Iris pigment epithelial cell (primary cell): ENCODE results near the gene PLCD1.
"Not testable (repeated sequence)": the region's sequence is repeated elsewhere in the genome, so short reads cannot be mapped to it uniquely, and the experiment has no call there.

Source experiments
- DNase-seq: peaks from one replicate; pipeline ENCODE4 v3.0.0-alpha.2; 2011; ENCODE audit warnings: low read depth

Gene PLCD1

DNA sequence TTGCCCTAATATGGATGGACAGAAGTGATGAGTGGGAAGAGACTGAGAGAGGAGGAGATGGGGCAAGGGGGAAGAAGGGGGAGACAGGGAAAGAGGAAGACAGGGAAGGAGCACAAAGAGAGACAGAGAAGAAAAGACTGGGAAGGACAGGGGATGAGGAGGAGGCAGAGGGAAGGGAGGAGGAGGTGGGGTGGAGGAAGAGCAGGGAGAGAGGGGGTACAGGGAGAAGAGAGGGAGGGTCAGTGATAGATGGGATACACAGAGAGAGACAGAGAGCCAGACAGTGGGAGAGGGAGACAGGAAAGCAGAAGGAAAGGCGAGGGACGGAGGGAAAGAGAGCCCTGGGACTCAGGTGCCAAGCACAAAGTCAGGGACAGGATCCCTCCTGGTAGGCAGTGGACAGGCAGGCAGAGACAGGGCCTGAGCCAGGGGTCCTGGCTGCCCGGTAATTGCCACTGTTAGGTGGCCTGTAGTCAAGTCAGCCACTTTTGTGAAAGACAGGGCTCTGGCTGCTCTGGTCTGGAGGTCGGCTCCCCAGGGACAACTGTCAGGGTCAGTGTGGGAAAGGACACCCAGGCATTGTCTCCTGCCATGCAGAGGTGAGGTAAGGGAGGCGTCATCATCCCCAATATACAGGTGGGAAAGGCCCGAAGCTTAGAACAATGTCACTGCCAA, 29.1 kb downstream of the PLCD1 start:
- DNase-seq: no peak

DNA sequence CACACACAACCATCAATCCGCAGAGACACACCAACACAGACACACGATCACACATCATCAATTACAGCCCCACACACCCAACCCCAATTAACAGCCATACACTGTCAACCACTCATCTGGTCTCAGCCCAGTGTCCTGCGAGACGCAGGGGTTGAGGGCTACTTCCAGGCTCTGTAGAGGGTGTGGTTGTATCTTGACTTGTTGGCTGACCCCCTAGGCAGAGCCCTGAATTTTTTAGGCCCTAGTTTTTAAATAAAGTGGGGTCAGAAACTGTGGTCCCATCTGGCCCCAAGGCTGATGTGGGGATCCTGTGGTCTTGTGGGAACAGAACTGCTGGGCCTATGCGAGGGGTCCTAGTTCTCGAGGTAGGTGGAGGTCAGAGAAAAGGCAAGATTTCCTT, 29.6 kb downstream of the PLCD1 start:
- DNase-seq: no peak

GRCh38 chr3:37997791-37998370, 31.6 kb downstream of the PLCD1 start:
- no peak for DNase-seq

GRCh38 chr3:37997342-37997741, 32.1 kb downstream of the PLCD1 start:
- no peak for DNase-seq

GRCh38 chr3:37996785-37997301, 32.6 kb downstream of the PLCD1 start:
- DNase-seq: peak; percentile 81

DNA sequence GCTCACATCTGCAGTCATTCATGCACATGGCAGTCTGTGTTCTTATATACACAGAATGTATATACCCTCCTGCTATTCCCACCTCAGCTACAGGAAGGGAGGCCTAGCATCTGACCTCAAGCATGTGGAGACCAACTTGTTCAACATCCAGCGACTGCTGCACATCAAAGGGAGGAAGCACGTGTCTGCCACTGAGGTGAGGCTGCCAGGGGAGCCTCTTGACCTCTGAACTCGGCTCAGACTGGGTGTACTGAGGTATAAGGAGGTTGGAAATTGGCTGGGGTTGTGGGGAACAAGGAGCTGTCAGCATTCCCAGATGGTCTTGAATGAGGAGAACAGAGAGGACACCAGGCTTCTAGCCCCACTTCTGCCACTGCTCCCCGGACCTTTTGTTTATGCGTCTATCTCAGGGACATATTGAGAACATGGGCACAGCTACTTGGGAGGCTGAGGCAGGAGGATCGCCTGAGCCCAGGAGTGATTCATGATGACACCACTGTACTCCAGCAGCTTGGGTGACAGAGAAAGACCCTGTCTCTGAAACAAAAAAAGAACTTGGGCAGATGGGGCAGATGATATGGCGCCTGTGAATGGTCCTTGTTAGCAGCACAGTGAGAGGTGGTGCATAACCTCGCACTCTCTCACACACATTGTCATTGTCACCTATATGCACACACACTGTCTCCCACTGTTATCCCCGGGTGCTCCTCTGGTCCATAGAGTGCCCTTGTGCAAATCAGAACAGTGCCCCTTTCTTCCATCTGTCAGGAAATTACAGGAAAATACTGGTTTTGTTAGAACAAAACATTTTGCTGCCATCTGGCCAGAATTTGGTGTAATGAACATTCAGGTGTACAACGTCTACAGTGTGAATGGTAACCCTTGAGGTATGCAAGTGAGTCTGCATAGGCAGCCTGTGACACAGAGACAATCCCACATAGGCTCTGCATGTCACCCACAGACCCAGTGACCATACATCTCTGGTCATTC, 33.5 kb downstream of the PLCD1 start:
- DNase-seq: no peak

DNA sequence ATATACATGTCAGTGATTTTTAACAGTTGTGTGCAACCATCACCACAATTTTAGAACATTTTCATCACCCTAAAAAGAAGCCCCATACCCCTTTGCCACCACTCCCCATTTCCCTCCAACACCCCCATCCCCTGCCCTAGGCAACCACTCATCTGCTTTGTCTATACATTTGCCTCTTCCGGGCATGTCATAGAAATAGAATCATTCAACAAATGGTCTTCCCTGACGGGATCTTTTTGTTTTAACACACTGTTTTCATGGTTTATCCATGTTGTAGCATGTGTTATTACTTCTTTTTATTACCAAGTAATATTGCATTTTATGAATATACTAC, 34.8 kb downstream of the PLCD1 start:
- DNase-seq: no peak

- peak; percentile 89 for DNase-seq
These were observed 35.4 kb downstream of the PLCD1 start for GRCh38 chr3:37993820-37994638.

DNA sequence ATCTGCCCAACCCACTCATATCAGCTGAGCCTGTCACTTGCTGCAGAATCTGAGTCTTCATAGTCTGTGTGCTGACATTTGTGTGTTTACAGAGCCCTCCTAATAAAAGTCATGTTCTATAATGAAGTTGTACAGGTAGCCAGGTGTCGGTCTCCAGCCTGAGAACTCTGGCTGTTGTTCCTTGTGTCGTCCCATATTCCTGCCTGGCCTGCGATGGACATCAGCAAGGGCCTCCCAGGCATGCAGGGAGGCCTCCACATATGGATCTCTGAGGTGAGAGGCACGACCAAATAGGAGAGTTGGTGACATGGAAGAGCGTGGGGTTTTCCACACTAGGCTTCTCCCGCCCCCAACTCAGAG, 36.0 kb downstream of the PLCD1 start:
- DNase-seq: no peak

GRCh38 chr3:37993067-37993455, 36.4 kb downstream of the PLCD1 start:
- DNase-seq: no peak

GRCh38 chr3:37992271-37993066, 37.0 kb downstream of the PLCD1 start:
- DNase-seq: no peak

DNA sequence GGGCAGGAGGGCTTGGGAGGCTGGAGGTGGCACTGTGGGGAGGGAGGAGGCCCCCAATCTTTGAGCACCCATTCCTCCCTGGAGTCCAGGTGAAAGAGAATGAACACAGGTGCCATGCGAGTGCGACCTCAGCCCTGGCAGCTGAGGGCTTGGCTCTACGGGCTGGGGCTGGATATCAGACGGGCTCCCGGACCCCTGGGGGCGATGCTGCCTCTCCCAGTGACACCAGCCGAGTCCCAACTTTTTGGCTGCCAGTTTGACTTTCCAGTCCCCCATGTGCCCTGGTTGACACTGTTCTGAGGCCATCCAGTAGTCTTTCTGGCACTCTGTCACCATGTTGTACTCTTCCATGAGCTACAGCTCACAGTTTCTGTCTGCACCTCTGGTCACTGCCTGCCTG, 37.6 kb downstream of the PLCD1 start:
- no peak for DNase-seq

DNA sequence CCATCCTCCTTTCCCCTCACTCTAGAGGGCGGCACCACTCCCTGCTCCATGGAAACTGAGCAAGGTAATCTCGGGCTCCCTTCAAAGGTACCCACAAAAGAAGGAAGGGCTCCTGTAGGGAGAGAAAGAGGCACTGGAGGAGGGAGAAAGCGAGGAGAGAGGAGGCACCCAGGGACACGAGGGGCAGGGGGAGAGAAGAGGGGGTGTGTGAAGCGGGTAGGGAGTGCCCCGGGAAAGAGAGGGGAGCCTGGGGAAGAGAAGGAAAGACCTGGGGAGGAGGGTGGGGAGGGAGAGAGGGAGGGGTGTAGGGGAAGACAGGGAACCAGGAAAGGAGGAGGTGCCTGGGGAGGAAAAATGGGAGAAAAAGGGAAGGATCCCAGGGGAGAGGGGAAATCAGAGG, 38.3 kb downstream of the PLCD1 start:
- DNase-seq: no peak

DNA sequence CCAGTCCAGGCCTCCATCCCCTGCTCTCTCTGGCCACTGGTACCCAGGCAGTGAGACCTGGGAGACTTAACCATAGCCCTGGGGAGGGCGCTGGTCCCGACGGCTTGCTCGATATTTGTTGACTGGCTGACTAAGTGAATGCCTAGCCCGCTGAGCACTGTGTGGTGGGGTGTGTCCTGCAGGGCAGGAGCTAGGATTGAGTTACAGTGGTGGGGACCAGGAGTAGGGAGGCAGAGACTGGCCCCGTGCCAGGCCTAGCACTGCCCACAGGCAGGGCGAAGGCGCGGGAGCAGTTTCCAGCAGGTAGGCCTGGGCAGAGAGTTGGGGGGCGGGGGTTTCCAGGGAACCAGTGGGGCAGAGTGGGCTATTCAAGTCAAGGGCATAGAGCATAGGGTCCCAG, 38.9 kb downstream of the PLCD1 start, which contains the start of gene VILL:
Gene VILL (plus strand): TSS at position 260 of the 400 bp plus-strand sequence. CDS start 2,887 bp downstream, outside the sequence.
- no peak for DNase-seq

DNA sequence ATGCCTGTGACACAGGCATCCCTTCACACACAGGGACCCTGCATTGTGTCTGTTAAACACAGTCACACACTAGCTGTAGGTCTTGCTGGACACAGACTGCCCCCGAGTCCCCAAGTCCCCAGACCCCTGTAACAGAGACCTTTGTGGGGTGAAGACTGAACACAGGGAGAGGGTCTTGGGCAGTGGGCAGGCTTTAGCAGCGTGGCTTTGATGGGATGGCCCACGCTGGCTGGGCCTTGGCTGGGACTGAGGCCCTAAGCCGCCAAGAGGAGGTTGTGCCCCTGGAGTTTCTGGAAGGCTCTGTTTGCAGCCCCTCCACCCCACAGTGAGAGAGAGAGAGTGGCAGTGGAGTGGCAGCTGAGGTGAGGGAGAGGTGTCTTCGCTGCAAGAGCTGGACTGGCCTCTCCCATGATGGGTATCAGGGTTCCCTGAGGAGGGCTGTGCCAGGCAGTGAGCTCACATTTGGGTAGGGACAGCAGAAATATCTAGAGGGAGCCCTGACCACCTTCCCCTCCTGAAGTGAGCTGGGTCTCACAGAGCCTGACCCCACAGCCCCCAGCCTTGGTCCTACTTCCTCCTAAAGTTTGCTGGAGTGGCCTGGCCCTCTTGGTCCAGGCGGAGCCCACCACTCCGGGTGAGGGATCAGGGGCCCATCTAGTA, 39.5 kb downstream of the PLCD1 start:
- no peak for DNase-seq

DNA sequence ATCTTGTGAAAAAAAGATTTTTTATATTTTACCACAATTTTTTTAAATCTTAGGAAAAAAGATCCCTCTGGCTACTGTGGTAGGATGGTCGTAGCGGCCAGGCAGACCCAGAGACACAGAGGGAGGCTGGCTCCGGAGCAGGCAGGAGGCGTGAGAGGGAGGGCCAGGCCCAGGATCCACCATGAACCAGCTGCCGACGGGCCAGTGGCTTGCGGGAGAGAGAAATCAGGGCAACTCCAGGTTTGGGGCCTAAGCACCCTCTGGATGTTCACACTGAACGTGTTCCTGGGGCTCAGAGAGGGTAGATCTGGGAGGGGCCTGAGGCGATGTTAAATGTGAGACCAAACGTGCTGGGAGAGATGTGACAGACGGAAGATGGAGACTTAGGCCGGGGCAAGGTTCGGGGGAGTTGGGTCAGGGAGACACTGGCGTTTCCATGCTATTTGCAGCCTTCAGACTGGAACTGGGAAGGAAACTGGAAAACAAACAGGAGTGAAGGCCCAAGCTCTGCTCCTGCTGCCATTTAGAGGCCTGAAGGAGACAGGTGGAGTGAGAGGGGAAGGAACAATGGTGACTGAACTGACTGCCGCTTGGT, 40.4 kb downstream of the PLCD1 start:
- no peak for DNase-seq

DNA sequence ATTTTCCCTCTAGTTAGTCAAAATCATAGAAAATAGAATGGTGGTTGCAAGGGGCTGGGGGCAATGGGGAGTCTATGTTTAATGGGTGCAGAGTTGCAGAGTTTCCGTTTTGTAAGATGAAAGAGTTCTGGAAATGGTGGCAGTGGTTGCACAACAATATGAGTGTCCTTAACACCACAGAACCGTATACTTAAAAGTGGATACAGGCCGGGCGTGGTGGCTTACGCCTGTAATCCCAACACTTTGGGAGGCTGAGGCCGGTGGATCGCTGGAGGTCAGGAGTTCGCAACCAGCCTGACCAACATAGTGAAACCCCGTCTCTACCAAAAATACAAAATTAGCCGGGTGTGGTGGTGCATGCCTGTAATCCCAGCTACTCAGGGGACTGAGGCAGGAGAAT, 41.1 kb downstream of the PLCD1 start:
- DNase-seq: not testable (repeated sequence)

GRCh38 chr3:37987751-37988179, 41.7 kb downstream of the PLCD1 start:
- peak; percentile 29 for DNase-seq

DNA sequence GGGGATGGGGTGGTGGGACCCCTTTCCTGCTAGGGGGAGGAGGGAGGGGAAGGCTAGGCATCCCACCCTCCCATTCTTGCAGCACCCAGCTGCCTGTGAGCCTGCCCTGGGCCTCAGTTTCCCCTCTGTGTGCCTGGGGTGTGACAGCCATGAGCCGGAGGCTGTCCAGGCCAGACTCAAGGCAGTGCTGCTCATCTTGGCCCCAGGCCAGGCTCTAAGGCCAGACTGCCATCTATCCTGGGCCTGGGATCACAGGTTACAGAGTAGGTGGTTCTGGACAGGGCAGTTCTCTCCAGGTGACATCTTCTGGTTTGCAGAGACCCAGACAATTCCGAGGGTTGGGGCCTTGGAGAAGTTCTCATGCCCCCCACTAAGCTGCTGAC, 42.1 kb downstream of the PLCD1 start:
- DNase-seq: no peak
